Measurements from ENCODE around the gene FAS. TPM values are rescaled to one million over a fixed set of nuclear protein-coding genes. Genes with fewer than 3 reads are reported as not detected.

Gene FAS
- total RNA-seq, 1 donor from 2014 or later: 13.2 TPM

- DNase-seq (ENCODE audit: extremely low read depth, low read depth, low spot score): no peak
These were observed 19.2 kb upstream of the FAS start for GRCh38 chr10:88971221-88972061.

GRCh38 chr10:88974012-88974411, 16.6 kb upstream of the FAS start:
- DNase-seq (ENCODE audit: extremely low read depth, low read depth, low spot score): no peak

GRCh38 chr10:88974446-88975376, 15.9 kb upstream of the FAS start:
- DNase-seq (ENCODE audit: extremely low read depth, low read depth, low spot score): no peak

- DNase-seq (ENCODE audit: extremely low read depth, low read depth, low spot score): no peak
These were observed 15.2 kb upstream of the FAS start for GRCh38 chr10:88975377-88975720.

- DNase-seq (ENCODE audit: extremely low read depth, low read depth, low spot score): no peak
These were observed 12.1 kb upstream of the FAS start for GRCh38 chr10:88978463-88978862.

GRCh38 chr10:88979153-88979562, 11.4 kb upstream of the FAS start:
- no peak for DNase-seq (ENCODE audit: extremely low read depth, low read depth, low spot score)

GRCh38 chr10:88979603-88980002, 11.0 kb upstream of the FAS start:
- DNase-seq (ENCODE audit: extremely low read depth, low read depth, low spot score): no peak

GRCh38 chr10:88980247-88980646, 10.4 kb upstream of the FAS start:
- no peak for DNase-seq (ENCODE audit: extremely low read depth, low read depth, low spot score)

- DNase-seq (ENCODE audit: extremely low read depth, low read depth, low spot score): no peak
These were observed 9.8 kb upstream of the FAS start for GRCh38 chr10:88980800-88981199.

GRCh38 chr10:88981435-88981834, 9.2 kb upstream of the FAS start:
- no peak for DNase-seq (ENCODE audit: extremely low read depth, low read depth, low spot score)

- DNase-seq (ENCODE audit: extremely low read depth, low read depth, low spot score): no peak
These were observed 8.2 kb upstream of the FAS start for GRCh38 chr10:88982366-88982765.

GRCh38 chr10:88983206-88983605, 7.4 kb upstream of the FAS start:
- no peak for DNase-seq (ENCODE audit: extremely low read depth, low read depth, low spot score)

- no peak for DNase-seq (ENCODE audit: extremely low read depth, low read depth, low spot score)
These were observed 6.7 kb upstream of the FAS start for GRCh38 chr10:88983939-88984338.

GRCh38 chr10:88984525-88984924, 6.1 kb upstream of the FAS start:
- no peak for DNase-seq (ENCODE audit: extremely low read depth, low read depth, low spot score)

GRCh38 chr10:88986549-88987242, 3.9 kb upstream of the FAS start:
- DNase-seq (ENCODE audit: extremely low read depth, low read depth, low spot score): no peak

- no peak for DNase-seq (ENCODE audit: extremely low read depth, low read depth, low spot score)
These were observed 3.3 kb upstream of the FAS start for GRCh38 chr10:88987243-88987725.

GRCh38 chr10:88987840-88988239, 2.8 kb upstream of the FAS start:
- DNase-seq (ENCODE audit: extremely low read depth, low read depth, low spot score): no peak

GRCh38 chr10:88989423-88989822, 1.2 kb upstream of the FAS start:
- no peak for DNase-seq (ENCODE audit: extremely low read depth, low read depth, low spot score)

- no peak for DNase-seq (ENCODE audit: extremely low read depth, low read depth, low spot score)
These were observed 694 bp upstream of the FAS start for GRCh38 chr10:88989824-88990383.

GRCh38 chr10:88991161-88991898, 732 bp downstream of the FAS start:
- no peak for DNase-seq (ENCODE audit: extremely low read depth, low read depth, low spot score)
